H1 (cell line): ENCODE measurements around the gene KIZ. TPM values are rescaled to one million over a fixed set of nuclear protein-coding genes. Genes with fewer than 3 reads are reported as not detected.

ENCODE experiments used
- NANOG ChIP-seq: IDR thresholded peaks from 2 replicates; pipeline ENCODE4 v1.6.1; 2011; ENCODE audit warnings: low read length, low read depth, mild to moderate bottlenecking, inconsistent platforms; ENCODE audit not compliant: insufficient read depth, poor library complexity, severe bottlenecking
- polyA plus RNA-seq, 7 experiments: library from polyadenylated mRNA; depleted of rRNA in 3 of 7; stranded (reverse) in 5 of 7; unstranded in 2 of 7; fragments of >200 nt in 5 of 7; fragments of 200-250 nt in 2 of 7; gene quantifications; 1 replicate in 5 of 7; 2 replicates in 1 of 7; 4 replicates in 1 of 7; pipeline versions ENCODE4 v1.2.1 to v1.2.3, GENCODE V29; 2011 to 2013; ENCODE audit warnings: missing spikeins in 2 of 7, mixed read lengths in 2 of 7
- total RNA-seq: library from RNA; stranded (reverse); fragmentation: NEBNext Ultra II Directional; extraction: Animal tissue kit (Norgen Biotek cat#: 25700); gene quantifications from 2 replicates; pipeline ENCODE4 v1.2.1, GENCODE V29; 2021

Gene KIZ
- total and polyA plus RNA-seq, 2 of the 8 experiments (the other 6 are each of a cell fraction or from before 2014, with no cell fraction given) = 13.0 to 51.7 TPM

- no peak for TF ChIP-seq NANOG
Observed at GRCh38 chr20:21232546-21233280, 106.8 kb downstream of the KIZ start (continued).
